A549 (cell line): ENCODE data around the gene TCF3. TPM values are rescaled to one million over a fixed set of nuclear protein-coding genes. Genes with fewer than 3 reads are reported as not detected.
"Not testable (repeated sequence)": the region's sequence is repeated elsewhere in the genome, so short reads cannot be mapped to it uniquely, and the experiment has no call there.

Experiments used
- ATAC-seq, 2 experiments: fragments of 200-7000 bp in 1 of 2; fragments of >200 bp in 1 of 2; cut with Nextera tagmentation in 1 of 2; cut with Tn5 transposase in 1 of 2; 3 replicates each; pipeline versions ENCODE4 v1.8.0 to v1.9.1; 2018 to 2020; ENCODE audit warnings: mild to moderate bottlenecking in 1 of 2, moderate library complexity in 1 of 2
- CTCF ChIA-PET: fragments of 300-600 bp; sonication (Branson Sonifier 250); formaldehyde crosslinking; extraction: SDS; loops from one replicate; lab custom pipeline; 2021; ENCODE audit warnings: antibody characterized with exemption, inconsistent platforms; lab: Yijun Ruan, JAX
- POLR2A ChIA-PET: fragments of 350-600 bp; formaldehyde crosslinking; extraction: SDS; loops from one replicate; lab custom pipeline; 2021; ENCODE audit warnings: antibody characterized with exemption, inconsistent platforms; lab: Yijun Ruan, JAX
- DNase-seq, 2 experiments: peaks; one replicate each; pipeline versions ENCODE4 v3.0.0 to v3.0.0-alpha.2; 2011 to 2016; ENCODE audit warnings: low read depth in 1 of 2, low spot score in 1 of 2
- FAIRE-seq: peaks from 2 replicates; lab custom pipeline; 2011; peaks lifted over from hg19 to GRCh38; lab: Jason Lieb, UNC
- H3K27ac ChIP-seq, 2 experiments: fragments of >200 bp; sonication (Bioruptor Twin); formaldehyde crosslinking; 3 replicates each; pipeline ENCODE4 v1.5.1; 2016 to 2017
- H3K4me1 ChIP-seq: fragments of >200 bp; sonication (Bioruptor Twin); formaldehyde crosslinking; 3 replicates; pipeline ENCODE4 v1.6.1; 2016
- H3K4me2 ChIP-seq: fragments of >200 bp; sonication (Bioruptor Twin); formaldehyde crosslinking; 3 replicates; pipeline ENCODE4 v1.6.1; 2016
- H3K4me3 ChIP-seq: fragments of >200 bp; sonication (Bioruptor Twin); formaldehyde crosslinking; 3 replicates; pipeline ENCODE4 v1.5.1; 2016
- H3K9me3 ChIP-seq: fragments of >200 bp; sonication (Bioruptor Twin); formaldehyde crosslinking; 3 replicates; pipeline ENCODE4 v1.6.1; 2016
- CHD4 ChIP-seq: fragments of 200-600 bp; sonication (generic); IDR thresholded peaks from 2 replicates; pipeline ENCODE4 v1.6.1; 2016; ENCODE audit warnings: antibody characterized with exemption, mild to moderate bottlenecking, borderline replicate concordance
- CTCF ChIP-seq: fragments of >200 bp; sonication (Bioruptor Twin); formaldehyde crosslinking; IDR thresholded peaks from 3 replicates; pipeline ENCODE4 v1.5.1; 2016
- HMGXB4 ChIP-seq: fragments of 250-450 bp; sonication (Bioruptor Pico); IDR thresholded peaks from 2 replicates; pipeline ENCODE4 v1.5.0; 2021; ENCODE audit warnings: mild to moderate bottlenecking, moderate library complexity, borderline replicate concordance
- KDM1A ChIP-seq: fragments of 200-600 bp; sonication (generic); IDR thresholded peaks from 2 replicates; pipeline ENCODE4 v1.6.1; 2016; ENCODE audit warnings: low read depth, mild to moderate bottlenecking
- MAFK ChIP-seq: fragments of 450-650 bp; IDR thresholded peaks from 2 replicates; pipeline ENCODE4 v1.6.1; 2014; ENCODE audit not compliant: partially characterized antibody
- MYC ChIP-seq: IDR thresholded peaks from 2 replicates; pipeline ENCODE4 v1.6.1; 2012; ENCODE audit warnings: mild to moderate bottlenecking, inconsistent platforms, low read length, improper control_type of control experiment, borderline replicate concordance
- NFE2L2 ChIP-seq: fragments of 150-350 bp; conservative IDR thresholded peaks from 2 replicates; pipeline ENCODE4 v1.6.1; 2014; ENCODE audit warnings: low read length
- PHF8 ChIP-seq: fragments of 200-600 bp; sonication (generic); IDR thresholded peaks from 2 replicates; pipeline ENCODE4 v1.6.1; 2016; ENCODE audit warnings: low read depth, mild to moderate bottlenecking, antibody characterized with exemption, moderate library complexity, borderline replicate concordance
- POLR2AphosphoS2 ChIP-seq: conservative IDR thresholded peaks from 2 replicates; pipeline ENCODE4 v1.6.1; 2012; ENCODE audit warnings: low read length, improper control_type of control experiment, inconsistent platforms
- RAD21 ChIP-seq, 2 experiments: fragments of >200 bp in 1 of 2; sonication (Bioruptor Twin) in 1 of 2; formaldehyde crosslinking in 1 of 2; IDR thresholded peaks in 1 of 2; conservative IDR thresholded peaks in 1 of 2; 2 replicates in 1 of 2; 3 replicates in 1 of 2; pipeline ENCODE4 v1.6.1; 2012 to 2018; ENCODE audit warnings: inconsistent platforms in 1 of 2
- RFX5 ChIP-seq: fragments of 450-650 bp; IDR thresholded peaks from 2 replicates; pipeline ENCODE4 v1.7.1; 2014; ENCODE audit warnings: antibody characterized with exemption, mild to moderate bottlenecking, moderate library complexity
- SMC3 ChIP-seq: fragments of >200 bp; sonication (Bioruptor Twin); formaldehyde crosslinking; IDR thresholded peaks from 3 replicates; pipeline ENCODE4 v1.6.1; 2018; ENCODE audit warnings: inconsistent platforms
- ZC3H11A ChIP-seq: fragments of 450-650 bp; IDR thresholded peaks from 2 replicates; pipeline ENCODE4 v1.6.1; 2014; ENCODE audit warnings: antibody characterized with exemption, mild to moderate bottlenecking
- ZFP36 ChIP-seq: fragments of 450-650 bp; IDR thresholded peaks from 2 replicates; pipeline ENCODE4 v1.6.1; 2014; ENCODE audit warnings: borderline replicate concordance; ENCODE audit not compliant: partially characterized antibody
- ZNF302 ChIP-seq: fragments of 250-450 bp; sonication (Bioruptor Pico); IDR thresholded peaks from 2 replicates; pipeline ENCODE4 v1.9.0; 2021; ENCODE audit warnings: inconsistent platforms, mild to moderate bottlenecking, moderate library complexity
- WGBS: methylation state at CpG from one replicate; pipeline ENCODE4 v1.1.6; 2017; ENCODE audit errors: missing lambda C conversion rate; 5-methylcytosine and 5-hydroxymethylcytosine counted together
- polyA plus RNA-seq, 4 experiments: library from polyadenylated mRNA; depleted of rRNA in 3 of 4; stranded (reverse); fragments of >200 nt; fragmentation: RNase III in 1 of 4; extraction: RNeasy Plus Mini Kit Qiagen cat#74134 plus additional on column Dnase treatment in 1 of 4; gene quantifications; 2 replicates in 3 of 4; 3 replicates in 1 of 4; pipeline ENCODE4 v1.2.3, GENCODE V29; 2011 to 2017
- TF ChIP-seq, protein P1 (sequence below): fragments of >200 bp; sonication (Bioruptor Twin); formaldehyde crosslinking; IDR thresholded peaks from 3 replicates; pipeline ENCODE4 v1.6.1; 2016
- TF ChIP-seq, protein P2 (sequence below): fragments of 450-650 bp; IDR thresholded peaks from 2 replicates; pipeline ENCODE4 v1.6.1; 2014; ENCODE audit warnings: antibody characterized with exemption

TCF3 gene
- polyA plus RNA-seq, 2 of the 4 experiments (the other 2 are of a cell fraction) = 25.6 to 52.6 TPM

GRCh38 chr19:1672038-1672768 is 19.8 kb upstream of the TCF3 start (continued):
- TF ChIP-seq HMGXB4 (CRISPR knock-in tag) = peak; percentile 16; the same call in 1 of the 2 replicates
- TF ChIP-seq ZNF302 (CRISPR knock-in tag) = no peak
- TF ChIP-seq MAFK = no peak
- TF ChIP-seq NFE2L2 = no peak
- peak; percentile 90; the same call in 1 of the 2 replicates for TF ChIP-seq MYC
- TF ChIP-seq CTCF = peak; percentile 79
- TF ChIP-seq, protein P1, sequence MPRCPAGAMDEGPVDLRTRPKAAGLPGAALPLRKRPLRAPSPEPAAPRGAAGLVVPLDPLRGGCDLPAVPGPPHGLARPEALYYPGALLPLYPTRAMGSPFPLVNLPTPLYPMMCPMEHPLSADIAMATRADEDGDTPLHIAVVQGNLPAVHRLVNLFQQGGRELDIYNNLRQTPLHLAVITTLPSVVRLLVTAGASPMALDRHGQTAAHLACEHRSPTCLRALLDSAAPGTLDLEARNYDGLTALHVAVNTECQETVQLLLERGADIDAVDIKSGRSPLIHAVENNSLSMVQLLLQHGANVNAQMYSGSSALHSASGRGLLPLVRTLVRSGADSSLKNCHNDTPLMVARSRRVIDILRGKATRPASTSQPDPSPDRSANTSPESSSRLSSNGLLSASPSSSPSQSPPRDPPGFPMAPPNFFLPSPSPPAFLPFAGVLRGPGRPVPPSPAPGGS = no peak
- no peak for TF ChIP-seq KDM1A
- no peak for TF ChIP-seq PHF8
- TF ChIP-seq, all 56 proteins: peak for 11

GRCh38 chr19:1671716-1672037 is 19.3 kb upstream of the TCF3 start:
- ChIA-PET POLR2A (interaction anchor here (1.0 kb wide), 2 partner anchors 66 to 79 kb away, joined by 3 read pairs; partner anchors contain the start of gene MBD3), CTCF (interaction anchor here (0.7 to 5.8 kb wide), 52 partner anchors 8 to 181 kb away, joined by 3 to 146 read pairs (median 6); partner anchors contain the start of genes ATP8B3, PCSK4 and UQCR11)
- ATAC-seq (peak in 1 of 2 experiments; percentile 59; a peak in 3 of 6 replicates), FAIRE-seq (no peak), DNase-seq (peak in 1 of 2 experiments; percentile 42)
- Histone ChIP-seq H3K27ac (peak overlapping the region; percentile 74 to 91; a peak in 5 of 6 replicates), H3K4me3 (peak overlapping the region; percentile 49), H3K9me3 (no peaks in the 10 kb centered on the region), H3K4me2 (peak overlapping the region; percentile 100), H3K4me1 (peaks cover 9% of the 10 kb centered on the region; the same call in 1 of the 3 replicates)
- WGBS = 14% methylated on average over 15 of the region's 17 CpGs
- no peak for TF ChIP-seq RFX5
- TF ChIP-seq RAD21 (conservative IDR thresholded peaks at IDR 0.05 in 1 of 2, IDR thresholded peaks at IDR 0.05 in 1 of 2) = no peak
- TF ChIP-seq, protein P2, sequence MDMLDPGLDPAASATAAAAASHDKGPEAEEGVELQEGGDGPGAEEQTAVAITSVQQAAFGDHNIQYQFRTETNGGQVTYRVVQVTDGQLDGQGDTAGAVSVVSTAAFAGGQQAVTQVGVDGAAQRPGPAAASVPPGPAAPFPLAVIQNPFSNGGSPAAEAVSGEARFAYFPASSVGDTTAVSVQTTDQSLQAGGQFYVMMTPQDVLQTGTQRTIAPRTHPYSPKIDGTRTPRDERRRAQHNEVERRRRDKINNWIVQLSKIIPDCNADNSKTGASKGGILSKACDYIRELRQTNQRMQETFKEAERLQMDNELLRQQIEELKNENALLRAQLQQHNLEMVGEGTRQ = no peak
- no peak for TF ChIP-seq POLR2AphosphoS2
- peak; percentile 15 for TF ChIP-seq ZFP36
- TF ChIP-seq ZC3H11A = no peak
- TF ChIP-seq SMC3 = no peak
- TF ChIP-seq CHD4 = no peak

DNA sequence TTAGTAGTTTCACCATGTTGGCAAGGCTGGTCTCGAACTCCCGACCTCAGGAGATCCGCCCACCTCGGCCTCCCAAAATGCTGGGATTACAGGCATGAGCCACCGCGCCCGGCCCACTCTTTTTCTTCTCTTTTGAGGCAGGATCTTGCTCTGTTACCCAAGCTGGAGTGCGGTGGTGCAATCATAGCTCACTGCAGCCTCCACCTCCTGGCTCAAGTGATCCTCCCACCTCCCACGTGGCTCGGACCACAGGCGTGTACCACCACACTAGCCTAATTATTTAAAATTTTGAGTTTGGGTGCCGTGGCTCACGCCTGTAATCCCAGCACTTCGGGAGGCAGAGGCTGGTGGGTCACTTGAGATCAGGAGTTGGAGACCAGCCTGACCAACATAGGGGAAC is 18.3 kb upstream of the TCF3 start:
- H3K9me3 ChIP-seq, POLR2A ChIA-PET, H3K27ac ChIP-seq, H3K4me1 ChIP-seq, H3K4me3 ChIP-seq, ATAC-seq, FAIRE-seq, H3K4me2 ChIP-seq, DNase-seq: not testable (repeated sequence)
- CTCF ChIA-PET = interaction anchor here (0.6 to 5.8 kb wide), 14 partner anchors 9 to 157 kb away, joined by 3 to 146 read pairs (median 4); partner anchors contain the start of gene UQCR11
- WGBS = 62% methylated on average over 11 of the region's 14 CpGs
